ENCODE data around the gene GSTA1. TPM values are rescaled to one million over a fixed set of nuclear protein-coding genes. Genes with fewer than 3 reads are reported as not detected.
"Not testable (repeated sequence)": the region's sequence is repeated elsewhere in the genome, so short reads cannot be mapped to it uniquely, and the experiment has no call there.

GSTA1 gene
- polyA plus RNA-seq (2011; rRNA removed) (0.20 TPM in 1 of 2 replicates, not detected in the other), polyA minus RNA-seq (2011; rRNA and poly(A)+ RNA removed) (not detected in 2 replicates)

DNA sequence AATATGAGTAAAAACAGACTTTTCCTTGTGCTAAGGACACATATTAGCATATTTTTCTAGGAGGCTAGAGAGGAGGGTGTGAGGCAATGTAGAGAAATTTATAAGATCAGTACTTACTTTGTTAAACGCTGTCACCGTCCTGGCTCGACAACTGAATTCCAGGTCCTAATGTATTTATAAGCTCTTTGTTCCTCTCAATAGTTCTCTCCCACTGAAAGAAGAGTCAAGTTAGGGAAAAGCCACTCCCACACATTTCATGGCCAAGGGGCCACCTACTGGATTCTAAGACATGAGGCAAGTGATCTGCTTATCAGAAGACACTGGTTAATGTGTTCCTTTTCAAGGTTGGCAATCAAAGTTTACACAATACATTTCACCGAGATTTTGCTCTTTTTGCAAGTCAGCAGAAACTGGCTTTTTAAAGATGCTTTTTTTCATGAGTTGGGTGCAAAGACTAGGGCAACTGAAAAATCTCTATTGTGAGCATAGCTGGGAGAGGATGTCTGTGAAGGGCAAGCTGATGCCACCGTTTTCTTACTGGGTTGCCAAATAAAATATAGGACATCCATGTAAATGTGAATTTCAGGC lies at the start of gene GSTA1:
Gene GSTA1 (minus strand): TSS at position 149 of the 588 bp plus-strand sequence. CDS start 4,549 bp downstream, outside the sequence.
- H3K4me3 ChIP-seq (ENCODE audit: low read depth, low read length); H3K36me3 ChIP-seq (ENCODE audit: control insufficient read depth, insufficient read depth, low read length); H3K27me3 ChIP-seq (ENCODE audit: control insufficient read depth, insufficient read depth, low read length); DNase-seq (ENCODE audit: low read depth); CTCF ChIA-PET; POLR2A ChIA-PET: not testable (repeated sequence)

DNA sequence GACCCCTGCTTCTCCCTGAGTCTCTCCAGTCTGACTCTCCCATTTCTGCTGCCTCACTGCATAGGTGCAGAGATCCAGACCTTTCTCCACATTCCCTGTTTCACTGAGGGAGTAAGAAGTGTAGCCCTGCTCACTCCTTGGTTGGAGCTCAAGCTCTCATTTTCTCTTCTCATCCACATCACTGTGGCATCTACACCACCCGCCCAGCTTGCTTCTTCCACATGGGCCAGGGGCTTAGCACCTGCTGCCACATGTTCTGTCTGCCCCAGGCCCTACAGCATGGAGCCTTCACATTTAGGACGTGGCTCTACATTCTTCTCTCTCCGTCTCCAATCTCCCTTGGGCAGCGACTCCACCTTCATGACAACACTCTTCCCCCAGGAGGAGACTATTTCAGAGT lies 45.5 kb upstream of the GSTA1 start:
- DNase-seq (ENCODE audit: low read depth) = no peak
- H3K36me3 ChIP-seq (ENCODE audit: control insufficient read depth, insufficient read depth, low read length) = no peaks in the 10 kb centered on the region
- ChIA-PET CTCF (interaction anchor here (0.6 kb wide), 1 partner anchor 12 kb away, joined by 3 read pairs; no protein-coding TSS in a partner anchor), POLR2A (no interaction called here)
- H3K4me3 ChIP-seq (ENCODE audit: low read depth, low read length) = no peak overlapping the region
- peaks cover 3% of the 10 kb centered on the region for H3K27me3 ChIP-seq (ENCODE audit: control insufficient read depth, insufficient read depth, low read length)
- TF ChIP-seq, protein P1, sequence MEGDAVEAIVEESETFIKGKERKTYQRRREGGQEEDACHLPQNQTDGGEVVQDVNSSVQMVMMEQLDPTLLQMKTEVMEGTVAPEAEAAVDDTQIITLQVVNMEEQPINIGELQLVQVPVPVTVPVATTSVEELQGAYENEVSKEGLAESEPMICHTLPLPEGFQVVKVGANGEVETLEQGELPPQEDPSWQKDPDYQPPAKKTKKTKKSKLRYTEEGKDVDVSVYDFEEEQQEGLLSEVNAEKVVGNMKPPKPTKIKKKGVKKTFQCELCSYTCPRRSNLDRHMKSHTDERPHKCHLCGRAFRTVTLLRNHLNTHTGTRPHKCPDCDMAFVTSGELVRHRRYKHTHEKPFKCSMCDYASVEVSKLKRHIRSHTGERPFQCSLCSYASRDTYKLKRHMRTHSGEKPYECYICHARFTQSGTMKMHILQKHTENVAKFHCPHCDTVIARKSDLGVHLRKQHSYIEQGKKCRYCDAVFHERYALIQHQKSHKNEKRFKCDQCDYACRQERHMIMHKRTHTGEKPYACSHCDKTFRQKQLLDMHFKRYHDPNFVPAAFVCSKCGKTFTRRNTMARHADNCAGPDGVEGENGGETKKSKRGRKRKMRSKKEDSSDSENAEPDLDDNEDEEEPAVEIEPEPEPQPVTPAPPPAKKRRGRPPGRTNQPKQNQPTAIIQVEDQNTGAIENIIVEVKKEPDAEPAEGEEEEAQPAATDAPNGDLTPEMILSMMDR (IDR thresholded peaks at IDR 0.05; ENCODE audit: insufficient read depth, low read depth, low read length) = no peak

DNA sequence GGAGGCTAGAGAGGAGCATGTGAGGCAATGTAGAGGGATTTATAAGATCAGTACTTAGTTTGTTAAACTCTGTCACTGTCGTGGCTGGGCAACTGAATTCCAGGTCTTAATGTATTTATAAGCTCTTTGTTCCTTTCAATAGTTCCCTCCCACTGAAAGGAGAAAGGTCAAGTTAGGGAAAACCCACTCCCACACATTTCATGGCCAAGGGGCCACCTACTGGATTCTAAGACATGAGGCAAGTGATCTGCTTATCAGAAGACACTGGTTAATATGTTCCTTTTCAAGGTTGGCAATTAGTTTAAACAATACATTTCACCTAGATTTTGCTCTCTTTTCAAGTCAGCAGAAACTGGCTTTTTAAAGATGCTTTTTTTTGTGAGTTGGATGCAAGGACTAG lies 42.4 kb upstream of the GSTA1 start:
- no peak for DNase-seq (ENCODE audit: low read depth)
- Histone ChIP-seq H3K27me3 (ENCODE audit: control insufficient read depth, insufficient read depth, low read length) (peaks cover 5% of the 10 kb centered on the region), H3K36me3 (ENCODE audit: control insufficient read depth, insufficient read depth, low read length) (no peaks in the 10 kb centered on the region), H3K4me3 (ENCODE audit: low read depth, low read length) (no peak overlapping the region)
- TF ChIP-seq, protein P1 (IDR thresholded peaks at IDR 0.05; ENCODE audit: insufficient read depth, low read depth, low read length) = no peak
- ChIA-PET CTCF (no interaction called here), POLR2A (no interaction called here)

DNA sequence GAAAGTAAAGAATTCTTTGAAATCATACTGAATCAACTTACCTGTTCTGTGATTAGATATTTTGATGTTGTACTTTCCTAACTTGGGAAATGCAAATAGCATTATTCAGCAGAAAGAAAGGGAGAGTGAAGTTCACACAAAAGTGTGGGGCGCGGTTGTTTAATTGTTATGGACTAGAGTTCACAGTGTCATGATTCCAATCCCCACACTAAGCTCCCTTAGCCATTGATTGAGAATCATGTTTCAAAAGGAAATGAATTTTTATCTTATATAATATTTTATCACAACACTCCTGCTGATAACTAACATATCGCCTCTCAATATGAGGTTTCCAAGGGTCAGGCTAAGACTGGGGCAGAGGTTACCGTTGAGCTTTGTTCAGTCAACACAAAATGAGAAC lies 40.0 kb upstream of the GSTA1 start:
- TF ChIP-seq, protein P1 (IDR thresholded peaks at IDR 0.05; ENCODE audit: insufficient read depth, low read depth, low read length) = no peak
- no peak overlapping the region for H3K4me3 ChIP-seq (ENCODE audit: low read depth, low read length)
- ChIA-PET CTCF (no interaction called here), POLR2A (no interaction called here)
- DNase-seq (ENCODE audit: low read depth) = no peak
- H3K27me3 ChIP-seq (ENCODE audit: control insufficient read depth, insufficient read depth, low read length) = peaks cover 5% of the 10 kb centered on the region; the same call in 1 of the 2 replicates
- no peaks in the 10 kb centered on the region for H3K36me3 ChIP-seq (ENCODE audit: control insufficient read depth, insufficient read depth, low read length)

DNA sequence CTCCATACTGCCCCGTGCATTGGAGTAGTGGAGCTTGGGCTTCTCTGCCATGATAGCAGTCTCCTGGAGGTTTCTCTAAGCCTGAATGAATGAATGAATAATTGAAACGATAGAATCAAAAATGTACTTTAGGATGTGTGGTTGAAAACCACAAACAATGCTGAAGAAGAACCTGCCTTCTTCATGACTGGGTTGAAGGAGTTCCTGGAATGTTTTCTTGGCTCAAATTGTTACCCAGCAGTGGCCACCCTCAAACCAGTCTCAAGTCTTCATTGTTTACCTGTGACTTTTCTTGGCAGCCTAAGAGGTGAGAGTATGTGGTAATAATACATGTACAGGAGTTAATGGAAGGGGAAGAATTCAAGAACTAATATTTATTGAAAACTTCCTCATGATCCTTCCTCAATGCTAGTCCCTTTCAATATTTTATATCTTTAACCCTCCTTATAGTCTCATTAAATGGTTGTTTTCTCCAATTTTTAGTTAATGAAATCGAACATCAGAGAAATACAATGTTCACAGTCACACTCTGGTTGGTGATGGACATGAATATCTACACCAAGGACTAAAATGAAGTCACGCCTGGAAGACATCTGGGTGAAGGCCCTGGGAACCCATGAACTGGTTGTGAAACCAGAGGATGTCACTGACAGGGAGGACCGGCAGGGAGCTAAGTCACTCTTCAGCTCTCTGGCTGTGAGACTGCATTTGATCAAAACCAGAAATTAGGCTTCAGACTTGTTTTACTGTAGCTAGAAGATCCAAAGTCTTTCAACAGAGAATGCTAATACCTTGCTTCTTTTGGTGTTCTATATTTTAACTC lies 37.4 kb upstream of the GSTA1 start, which contains the start of gene GSTA5:
Gene GSTA5 (minus strand): TSS at position 51 of the 823 bp plus-strand sequence.
- CTCF ChIA-PET = interaction anchor here (1.1 kb wide), 1 partner anchor 12 kb away, joined by 3 read pairs; no protein-coding TSS in a partner anchor

More for the DNA sequence above, 37.4 kb upstream of the GSTA1 start, which contains the start of gene GSTA5:
- POLR2A ChIA-PET = no interaction called here
- H3K4me3 ChIP-seq (ENCODE audit: low read depth, low read length) = no peak within 1 kb of the TSS
- DNase-seq (ENCODE audit: low read depth) = no peak
- peaks cover 8% of the 10 kb centered on the region for H3K27me3 ChIP-seq (ENCODE audit: control insufficient read depth, insufficient read depth, low read length)
- no peaks in the 10 kb centered on the region for H3K36me3 ChIP-seq (ENCODE audit: control insufficient read depth, insufficient read depth, low read length)
- TF ChIP-seq, protein P1 (IDR thresholded peaks at IDR 0.05; ENCODE audit: insufficient read depth, low read depth, low read length) = no peak

All from BJ (cell line).